Measurements from ENCODE around the gene ALKBH5. TPM values are rescaled to one million over a fixed set of nuclear protein-coding genes. Genes with fewer than 3 reads are reported as not detected.

Gene ALKBH5
- total RNA-seq, 2 experiments from 2014 or later = 99.3 to 125 TPM

GRCh38 chr17:18161207-18162145, 22.2 kb upstream of the ALKBH5 start:
- CTCF ChIA-PET (ENCODE audit: unreplicated experiment) = no interaction called here
- H3K4me3 ChIP-seq (ENCODE audit: low read depth, low read length, poor library complexity, severe bottlenecking) = no peak overlapping the region
- no TSS peak for BruUV-seq (replicated peaks)
- H3K79me2 ChIP-seq (ENCODE audit: insufficient read depth, low read depth, low read length) = no peaks in the 10 kb centered on the region
- H3K4me2 ChIP-seq (ENCODE audit: low read length) = no peak overlapping the region
- no peaks in the 10 kb centered on the region for H3K9me2 ChIP-seq (ENCODE audit: insufficient read depth, low read length)
- no peak for DNase-seq (ENCODE audit: low spot score)
- H3K9me3 ChIP-seq (ENCODE audit: low read length) = no peaks in the 10 kb centered on the region
- peaks cover 20% of the 10 kb centered on the region for H3K4me1 ChIP-seq (ENCODE audit: insufficient read depth, low read length, poor library complexity, severe bottlenecking)
- POLR2A ChIA-PET = no interaction called here
- no peaks in the 10 kb centered on the region for H4K20me1 ChIP-seq (ENCODE audit: insufficient read depth, low read length)
- intact Hi-C loops (cut with micrococcal nuclease; ENCODE audit: unreplicated experiment) = no loop called here
- H3K27ac ChIP-seq (ENCODE audit: low read depth, low read length, poor library complexity, severe bottlenecking) = no peak overlapping the region
- no peaks in the 10 kb centered on the region for H3K36me3 ChIP-seq (ENCODE audit: insufficient read depth, low read length)
- TF ChIP-seq EZH2phosphoT487 (IDR thresholded peaks at IDR 0.05; ENCODE audit: borderline replicate concordance, low read depth, low read length) = no peak
- TF ChIP-seq, protein P1, sequence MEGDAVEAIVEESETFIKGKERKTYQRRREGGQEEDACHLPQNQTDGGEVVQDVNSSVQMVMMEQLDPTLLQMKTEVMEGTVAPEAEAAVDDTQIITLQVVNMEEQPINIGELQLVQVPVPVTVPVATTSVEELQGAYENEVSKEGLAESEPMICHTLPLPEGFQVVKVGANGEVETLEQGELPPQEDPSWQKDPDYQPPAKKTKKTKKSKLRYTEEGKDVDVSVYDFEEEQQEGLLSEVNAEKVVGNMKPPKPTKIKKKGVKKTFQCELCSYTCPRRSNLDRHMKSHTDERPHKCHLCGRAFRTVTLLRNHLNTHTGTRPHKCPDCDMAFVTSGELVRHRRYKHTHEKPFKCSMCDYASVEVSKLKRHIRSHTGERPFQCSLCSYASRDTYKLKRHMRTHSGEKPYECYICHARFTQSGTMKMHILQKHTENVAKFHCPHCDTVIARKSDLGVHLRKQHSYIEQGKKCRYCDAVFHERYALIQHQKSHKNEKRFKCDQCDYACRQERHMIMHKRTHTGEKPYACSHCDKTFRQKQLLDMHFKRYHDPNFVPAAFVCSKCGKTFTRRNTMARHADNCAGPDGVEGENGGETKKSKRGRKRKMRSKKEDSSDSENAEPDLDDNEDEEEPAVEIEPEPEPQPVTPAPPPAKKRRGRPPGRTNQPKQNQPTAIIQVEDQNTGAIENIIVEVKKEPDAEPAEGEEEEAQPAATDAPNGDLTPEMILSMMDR (conservative IDR thresholded peaks at IDR 0.05; ENCODE audit: low read length) = no peak
- no peak overlapping the region for H2AFZ ChIP-seq (ENCODE audit: low read length)

GRCh38 chr17:18163547-18163946, 20.1 kb upstream of the ALKBH5 start:
- Histone ChIP-seq H3K27ac (ENCODE audit: low read depth, low read length, poor library complexity, severe bottlenecking) (no peak overlapping the region), H3K4me2 (ENCODE audit: low read length) (no peak overlapping the region), H2AFZ (ENCODE audit: low read length) (no peak overlapping the region), H3K4me1 (ENCODE audit: insufficient read depth, low read length, poor library complexity, severe bottlenecking) (peaks cover 9% of the 10 kb centered on the region), H3K9me2 (ENCODE audit: insufficient read depth, low read length) (no peaks in the 10 kb centered on the region), H3K4me3 (ENCODE audit: low read depth, low read length, poor library complexity, severe bottlenecking) (no peak overlapping the region), H3K9me3 (ENCODE audit: low read length) (no peaks in the 10 kb centered on the region), H4K20me1 (ENCODE audit: insufficient read depth, low read length) (no peaks in the 10 kb centered on the region), H3K79me2 (ENCODE audit: insufficient read depth, low read depth, low read length) (no peaks in the 10 kb centered on the region), H3K36me3 (ENCODE audit: insufficient read depth, low read length) (no peaks in the 10 kb centered on the region)
- no TSS peak for BruUV-seq (replicated peaks)
- CTCF ChIA-PET (ENCODE audit: unreplicated experiment) = no interaction called here
- intact Hi-C loops (cut with micrococcal nuclease; ENCODE audit: unreplicated experiment) = no loop called here
- no peak for DNase-seq (ENCODE audit: low spot score)
- POLR2A ChIA-PET = no interaction called here
- TF ChIP-seq, protein P1 (conservative IDR thresholded peaks at IDR 0.05; ENCODE audit: low read length) = no peak
- no peak for TF ChIP-seq EZH2phosphoT487 (IDR thresholded peaks at IDR 0.05; ENCODE audit: borderline replicate concordance, low read depth, low read length)

GRCh38 chr17:18166894-18167293, 16.7 kb upstream of the ALKBH5 start:
- Histone ChIP-seq H3K9me3 (ENCODE audit: low read length) (no peaks in the 10 kb centered on the region), H3K4me3 (ENCODE audit: low read depth, low read length, poor library complexity, severe bottlenecking) (no peak overlapping the region), H3K79me2 (ENCODE audit: insufficient read depth, low read depth, low read length) (no peaks in the 10 kb centered on the region), H3K27ac (ENCODE audit: low read depth, low read length, poor library complexity, severe bottlenecking) (no peak overlapping the region), H3K9me2 (ENCODE audit: insufficient read depth, low read length) (no peaks in the 10 kb centered on the region), H4K20me1 (ENCODE audit: insufficient read depth, low read length) (no peaks in the 10 kb centered on the region), H3K36me3 (ENCODE audit: insufficient read depth, low read length) (no peaks in the 10 kb centered on the region), H3K4me1 (ENCODE audit: insufficient read depth, low read length, poor library complexity, severe bottlenecking) (no peaks in the 10 kb centered on the region), H2AFZ (ENCODE audit: low read length) (no peak overlapping the region), H3K4me2 (ENCODE audit: low read length) (no peak overlapping the region)
- ChIA-PET POLR2A (no interaction called here), CTCF (ENCODE audit: unreplicated experiment) (no interaction called here)
- DNase-seq (ENCODE audit: low spot score) = peak; percentile 41
- BruUV-seq (replicated peaks) = no TSS peak
- intact Hi-C loops (cut with micrococcal nuclease; ENCODE audit: unreplicated experiment) = no loop called here
- no peak for TF ChIP-seq EZH2phosphoT487 (IDR thresholded peaks at IDR 0.05; ENCODE audit: borderline replicate concordance, low read depth, low read length)
- TF ChIP-seq, protein P1 (conservative IDR thresholded peaks at IDR 0.05; ENCODE audit: low read length) = peak; percentile 63; the same call in 1 of the 2 replicates

All from OCI-LY7 (cell line).